ENCODE measurements around the gene SKP1. TPM values are rescaled to one million over a fixed set of nuclear protein-coding genes. Genes with fewer than 3 reads are reported as not detected.

Gene SKP1
- total RNA-seq, 4 donors from 2014 or later: 143 to 261 (median 196) TPM

DNA sequence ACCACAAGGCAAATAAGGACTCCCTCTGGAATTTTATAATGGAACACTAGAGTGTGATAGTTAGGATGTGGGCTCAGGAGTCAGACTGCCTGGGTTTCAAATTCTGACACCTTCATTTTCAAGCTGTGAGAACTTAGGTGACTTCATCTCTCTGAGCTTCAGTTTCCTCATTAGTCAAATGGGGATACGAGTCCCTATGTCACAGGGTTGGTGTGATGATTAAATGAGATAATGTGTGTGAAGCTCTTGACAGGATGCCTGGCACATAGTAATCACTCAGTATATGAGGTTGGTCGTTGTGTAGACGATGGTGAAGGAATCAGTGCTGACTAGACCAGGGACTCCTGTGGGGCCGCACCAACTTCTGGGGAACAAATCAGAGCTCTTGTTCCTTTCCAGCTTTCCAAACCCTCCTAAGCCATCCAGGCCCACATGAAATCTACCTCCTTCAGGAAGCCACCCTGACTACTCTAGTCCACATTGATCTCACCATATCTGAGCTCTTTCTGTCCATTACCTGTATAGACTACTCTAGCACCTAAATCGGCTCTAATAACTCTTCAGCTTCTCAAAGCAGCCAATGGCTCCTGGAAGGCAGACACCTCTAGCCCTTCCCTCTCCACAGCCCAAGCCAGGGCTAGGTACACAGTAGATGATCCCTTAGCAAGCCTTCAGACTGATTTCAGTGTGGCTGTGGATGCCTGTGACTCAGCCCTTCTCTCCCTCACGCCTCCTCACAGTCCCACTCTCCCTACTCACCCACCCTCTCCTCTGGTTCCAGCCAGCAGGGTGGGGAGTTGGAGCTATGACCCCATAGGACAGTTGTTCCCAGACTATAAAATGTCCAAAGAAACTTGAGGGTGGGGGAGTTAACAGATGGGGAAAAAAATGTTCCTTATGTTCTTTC, 64.8 kb downstream of the SKP1 start:
- Histone ChIP-seq H3K9me3 (no peaks in the 10 kb centered on the region), H3K4me1 (peaks cover 32% of the 10 kb centered on the region), H3K36me3 (no peaks in the 10 kb centered on the region), H3K4me3 (no peak overlapping the region), H3K27ac (no peak overlapping the region), H3K27me3 (no peaks in the 10 kb centered on the region)
- no peak for TF ChIP-seq POLR2A (IDR thresholded peaks at IDR 0.05)
- TF ChIP-seq POLR2AphosphoS5 (IDR thresholded peaks at IDR 0.05): no peak
- TF ChIP-seq EP300 (IDR thresholded peaks at IDR 0.05): no peak
- TF ChIP-seq, protein P1, sequence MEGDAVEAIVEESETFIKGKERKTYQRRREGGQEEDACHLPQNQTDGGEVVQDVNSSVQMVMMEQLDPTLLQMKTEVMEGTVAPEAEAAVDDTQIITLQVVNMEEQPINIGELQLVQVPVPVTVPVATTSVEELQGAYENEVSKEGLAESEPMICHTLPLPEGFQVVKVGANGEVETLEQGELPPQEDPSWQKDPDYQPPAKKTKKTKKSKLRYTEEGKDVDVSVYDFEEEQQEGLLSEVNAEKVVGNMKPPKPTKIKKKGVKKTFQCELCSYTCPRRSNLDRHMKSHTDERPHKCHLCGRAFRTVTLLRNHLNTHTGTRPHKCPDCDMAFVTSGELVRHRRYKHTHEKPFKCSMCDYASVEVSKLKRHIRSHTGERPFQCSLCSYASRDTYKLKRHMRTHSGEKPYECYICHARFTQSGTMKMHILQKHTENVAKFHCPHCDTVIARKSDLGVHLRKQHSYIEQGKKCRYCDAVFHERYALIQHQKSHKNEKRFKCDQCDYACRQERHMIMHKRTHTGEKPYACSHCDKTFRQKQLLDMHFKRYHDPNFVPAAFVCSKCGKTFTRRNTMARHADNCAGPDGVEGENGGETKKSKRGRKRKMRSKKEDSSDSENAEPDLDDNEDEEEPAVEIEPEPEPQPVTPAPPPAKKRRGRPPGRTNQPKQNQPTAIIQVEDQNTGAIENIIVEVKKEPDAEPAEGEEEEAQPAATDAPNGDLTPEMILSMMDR (IDR thresholded peaks at IDR 0.05): no peak
- 87% methylated on average over 6 of the region's 6 CpGs for WGBS
- DNase-seq (ENCODE audit: low spot score in 2 of 2): no peak

DNA sequence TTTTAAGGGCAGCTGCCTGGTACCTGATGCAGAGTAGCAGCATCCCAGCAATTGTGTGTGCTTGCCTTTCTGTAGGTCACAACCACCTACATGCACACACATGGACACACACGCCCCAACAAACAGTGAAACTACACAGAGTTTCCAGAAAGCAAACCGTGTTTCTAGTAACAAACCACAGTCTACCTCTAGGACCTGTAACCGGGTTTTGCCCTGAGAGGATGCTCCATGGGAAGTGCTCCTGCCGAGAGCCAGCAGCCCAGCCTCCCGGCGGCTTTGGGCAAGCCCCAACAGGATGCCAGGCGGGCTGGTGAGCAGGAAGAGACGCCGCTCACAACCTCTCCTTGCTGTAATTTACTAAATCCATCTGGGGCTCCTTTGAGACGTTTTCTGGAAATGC, 66.4 kb downstream of the SKP1 start:
- H3K4me3 ChIP-seq: no peak overlapping the region
- H3K36me3 ChIP-seq: no peaks in the 10 kb centered on the region
- TF ChIP-seq POLR2A (IDR thresholded peaks at IDR 0.05) (no peak), POLR2AphosphoS5 (IDR thresholded peaks at IDR 0.05) (no peak), EP300 (IDR thresholded peaks at IDR 0.05) (no peak)
- TF ChIP-seq, protein P1 (IDR thresholded peaks at IDR 0.05): no peak
- H3K27ac ChIP-seq: no peak overlapping the region
- no peak for DNase-seq (ENCODE audit: low spot score in 2 of 2)
- H3K9me3 ChIP-seq: no peaks in the 10 kb centered on the region
- no peaks in the 10 kb centered on the region for H3K27me3 ChIP-seq
- 44% methylated on average over 4 of the region's 10 CpGs for WGBS
- H3K4me1 ChIP-seq: peaks cover 27% of the 10 kb centered on the region

DNA sequence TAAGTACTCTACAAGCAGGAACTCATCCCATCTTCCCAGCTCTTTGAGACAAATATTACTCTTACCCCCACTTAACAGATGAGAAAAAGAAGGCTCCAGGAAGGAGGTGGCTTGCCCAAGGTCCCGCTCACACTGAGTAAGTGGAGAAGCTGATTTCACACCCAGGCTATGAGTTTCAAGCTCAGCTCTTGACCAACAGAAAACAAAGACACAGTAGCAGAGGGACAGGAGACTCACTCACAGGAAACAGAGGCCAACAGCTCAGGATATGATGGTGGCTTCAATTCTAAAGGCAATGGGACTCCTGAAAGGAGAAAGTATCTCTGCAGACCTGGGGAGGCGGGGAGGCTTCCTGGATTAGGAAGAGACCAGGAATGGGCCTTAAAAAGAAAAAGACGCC, 69.0 kb downstream of the SKP1 start:
- Histone ChIP-seq H3K9me3 (no peaks in the 10 kb centered on the region), H3K27ac (no peak overlapping the region), H3K27me3 (no peaks in the 10 kb centered on the region), H3K36me3 (no peaks in the 10 kb centered on the region), H3K4me1 (peaks cover 10% of the 10 kb centered on the region), H3K4me3 (no peak overlapping the region)
- DNase-seq (ENCODE audit: low spot score in 2 of 2): no peak
- TF ChIP-seq POLR2AphosphoS5 (IDR thresholded peaks at IDR 0.05) (no peak), EP300 (IDR thresholded peaks at IDR 0.05) (no peak), POLR2A (IDR thresholded peaks at IDR 0.05) (no peak)
- TF ChIP-seq, protein P1 (IDR thresholded peaks at IDR 0.05): no peak
- 97% methylated on average over 3 of the region's 3 CpGs for WGBS

DNA sequence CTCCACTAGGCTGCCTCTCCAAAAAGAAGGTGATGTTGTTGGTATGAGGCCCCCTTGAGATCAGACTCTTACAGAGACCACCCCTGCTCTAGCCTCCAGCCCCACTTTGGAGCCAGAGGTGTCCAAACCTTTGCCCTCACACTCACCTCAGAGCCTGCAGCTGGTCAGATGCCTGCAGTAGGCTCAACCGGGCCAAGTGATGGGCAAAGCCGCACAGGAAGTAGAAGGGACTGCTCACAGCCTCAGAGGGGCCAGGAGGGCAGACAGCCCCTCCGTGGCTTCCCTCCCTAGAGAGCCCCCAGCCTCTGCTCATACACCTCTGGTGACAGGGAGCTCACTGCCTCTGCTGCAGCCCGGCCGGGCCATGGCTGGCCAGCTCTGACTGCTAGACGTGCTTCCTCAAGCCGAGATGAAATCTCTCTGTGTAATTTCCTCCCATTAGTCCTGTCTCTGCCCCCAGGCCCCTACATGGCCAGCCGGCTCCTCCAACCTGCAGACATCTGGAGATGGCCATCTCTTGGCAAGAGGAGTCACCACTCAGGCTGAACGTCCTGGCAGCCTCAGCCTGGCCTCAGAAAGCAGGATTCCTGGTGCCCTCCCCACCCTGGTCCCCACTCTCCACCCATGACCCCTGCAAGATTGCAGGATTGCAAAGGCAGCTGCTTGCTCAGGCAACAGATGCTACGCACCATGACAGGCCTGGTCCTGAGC, 69.6 kb downstream of the SKP1 start:
- Histone ChIP-seq H3K4me3 (no peak overlapping the region), H3K9me3 (no peaks in the 10 kb centered on the region), H3K36me3 (no peaks in the 10 kb centered on the region), H3K27me3 (no peaks in the 10 kb centered on the region), H3K27ac (no peak overlapping the region), H3K4me1 (peaks cover 10% of the 10 kb centered on the region)
- WGBS: 87% methylated on average over 9 of the region's 10 CpGs
- TF ChIP-seq EP300 (IDR thresholded peaks at IDR 0.05): no peak
- no peak for DNase-seq (ENCODE audit: low spot score in 2 of 2)

DNA sequence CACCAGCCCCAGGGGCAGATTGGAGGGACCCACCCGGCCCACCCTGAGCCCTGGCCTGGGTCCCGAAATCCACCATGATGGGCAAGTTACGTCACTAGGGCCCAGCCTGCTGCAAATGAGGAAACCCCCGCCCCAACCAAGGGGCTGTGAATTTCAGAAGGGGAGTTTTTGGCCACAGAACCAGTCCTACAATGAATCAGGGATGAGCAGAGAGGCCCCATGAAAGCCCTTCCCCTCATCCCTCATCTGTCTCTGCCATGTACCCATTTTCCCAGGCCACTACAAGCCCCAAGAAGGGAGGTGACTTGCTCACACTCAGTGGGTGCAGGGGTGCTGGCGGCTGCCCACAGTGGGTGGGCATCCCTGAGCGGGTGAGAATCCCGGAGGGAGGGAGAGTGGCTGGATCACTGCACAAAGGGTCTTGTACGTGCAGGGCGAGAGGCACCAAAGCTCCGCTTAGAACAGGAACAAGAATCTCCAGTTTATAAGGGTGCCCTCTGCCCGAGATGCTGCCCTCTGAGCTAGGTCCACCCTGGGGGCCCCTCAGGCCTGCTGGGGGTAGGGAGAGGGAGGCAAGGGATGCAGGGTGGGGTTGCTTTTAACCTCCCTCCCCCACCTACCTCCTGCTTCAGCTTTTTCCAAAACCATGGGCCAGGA, 72.6 kb downstream of the SKP1 start:
- Histone ChIP-seq H3K4me1 (peaks cover 9% of the 10 kb centered on the region), H3K4me3 (no peak overlapping the region), H3K9me3 (no peaks in the 10 kb centered on the region), H3K27ac (no peak overlapping the region), H3K36me3 (no peaks in the 10 kb centered on the region), H3K27me3 (no peaks in the 10 kb centered on the region)
- TF ChIP-seq POLR2AphosphoS5 (IDR thresholded peaks at IDR 0.05): no peak
- TF ChIP-seq POLR2A (IDR thresholded peaks at IDR 0.05): no peak
- 91% methylated on average over 9 of the region's 11 CpGs for WGBS
- DNase-seq (ENCODE audit: low spot score in 2 of 2): no peak

DNA sequence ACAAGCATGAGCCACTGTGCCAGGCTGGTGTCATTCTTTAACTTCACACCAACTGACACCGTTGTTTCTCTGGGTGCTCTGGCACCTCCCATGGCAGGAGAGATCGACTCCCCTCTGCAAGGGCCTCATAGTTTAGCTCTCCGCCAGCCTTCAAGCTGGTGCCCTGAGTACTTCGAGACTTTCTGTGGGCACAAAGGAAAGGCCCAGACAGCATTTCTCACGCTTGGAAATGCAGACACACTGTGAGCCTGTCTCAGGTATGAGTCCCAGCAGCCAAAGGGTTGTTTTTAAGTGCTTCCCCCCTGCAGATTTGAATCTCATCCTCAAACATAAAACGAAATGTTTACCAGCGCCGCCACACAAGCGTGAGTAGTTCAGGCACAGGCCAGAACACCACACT, 73.4 kb downstream of the SKP1 start:
- no peaks in the 10 kb centered on the region for H3K36me3 ChIP-seq
- TF ChIP-seq EP300 (IDR thresholded peaks at IDR 0.05): no peak
- TF ChIP-seq POLR2AphosphoS5 (IDR thresholded peaks at IDR 0.05): no peak
- no peak for TF ChIP-seq POLR2A (IDR thresholded peaks at IDR 0.05)
- TF ChIP-seq, protein P1 (IDR thresholded peaks at IDR 0.05): no peak
- WGBS: 86% methylated on average over 7 of the region's 9 CpGs

More for the DNA sequence above, 73.4 kb downstream of the SKP1 start:
- no peak overlapping the region for H3K27ac ChIP-seq
- no peaks in the 10 kb centered on the region for H3K27me3 ChIP-seq
- peaks cover 9% of the 10 kb centered on the region for H3K4me1 ChIP-seq
- no peak overlapping the region for H3K4me3 ChIP-seq
- no peaks in the 10 kb centered on the region for H3K9me3 ChIP-seq
- no peak for DNase-seq (ENCODE audit: low spot score in 2 of 2)
